ENCODE results near the gene MYL10.
"Not testable (repeated sequence)": the region's sequence is repeated elsewhere in the genome, so short reads cannot be mapped to it uniquely, and the experiment has no call there.

The MYL10 gene

GRCh38 chr7:101620395-101620794 is 8.7 kb downstream of the MYL10 start:
- no peak for DNase-seq (ENCODE audit: low read depth in 2 of 3, low spot score in 1 of 3)

- DNase-seq (ENCODE audit: low read depth in 2 of 3, low spot score in 1 of 3): no peak
These were observed 10.2 kb downstream of the MYL10 start for GRCh38 chr7:101618916-101619315.

- DNase-seq (ENCODE audit: low read depth in 2 of 3, low spot score in 1 of 3): no peak
These were observed 10.8 kb downstream of the MYL10 start for GRCh38 chr7:101618207-101618839.

GRCh38 chr7:101617451-101618206 is 11.5 kb downstream of the MYL10 start:
- DNase-seq (ENCODE audit: low read depth in 2 of 3, low spot score in 1 of 3): no peak

- DNase-seq (ENCODE audit: low read depth in 2 of 3, low spot score in 1 of 3): no peak
These were observed 13.7 kb downstream of the MYL10 start for GRCh38 chr7:101615446-101615845.

GRCh38 chr7:101614939-101615302 is 14.2 kb downstream of the MYL10 start:
- DNase-seq (ENCODE audit: low read depth in 2 of 3, low spot score in 1 of 3): no peak

GRCh38 chr7:101614098-101614938 is 14.8 kb downstream of the MYL10 start:
- DNase-seq (ENCODE audit: low read depth in 2 of 3, low spot score in 1 of 3): no peak

GRCh38 chr7:101612885-101613515 is 16.1 kb downstream of the MYL10 start:
- no peak for DNase-seq (ENCODE audit: low read depth in 2 of 3, low spot score in 1 of 3)

GRCh38 chr7:101608772-101609713 is 20.1 kb downstream of the MYL10 start:
- DNase-seq (ENCODE audit: low read depth in 2 of 3, low spot score in 1 of 3): no peak

- no peak for DNase-seq (ENCODE audit: low read depth in 2 of 3, low spot score in 1 of 3)
These were observed 22.6 kb downstream of the MYL10 start for GRCh38 chr7:101606498-101606923.

- no peak for DNase-seq (ENCODE audit: low read depth in 2 of 3, low spot score in 1 of 3)
These were observed 23.2 kb downstream of the MYL10 start for GRCh38 chr7:101605611-101606497.

GRCh38 chr7:101604934-101605332 is 24.2 kb downstream of the MYL10 start:
- DNase-seq (ENCODE audit: low read depth in 2 of 3, low spot score in 1 of 3): not testable (repeated sequence)

- no peak for DNase-seq (ENCODE audit: low read depth in 2 of 3, low spot score in 1 of 3)
These were observed 24.7 kb downstream of the MYL10 start for GRCh38 chr7:101604331-101604933.

- peak; percentile 48 to 72 (median 65) for DNase-seq (ENCODE audit: low read depth in 2 of 3, low spot score in 1 of 3)
These were observed 26.4 kb downstream of the MYL10 start for GRCh38 chr7:101602484-101603241.

- no peak for DNase-seq (ENCODE audit: low read depth in 2 of 3, low spot score in 1 of 3)
These were observed 27.0 kb downstream of the MYL10 start for GRCh38 chr7:101602082-101602481.

GRCh38 chr7:101599787-101600186 is 29.3 kb downstream of the MYL10 start:
- DNase-seq (ENCODE audit: low read depth in 2 of 3, low spot score in 1 of 3): no peak

- no peak for DNase-seq (ENCODE audit: low read depth in 2 of 3, low spot score in 1 of 3)
These were observed 29.9 kb downstream of the MYL10 start for GRCh38 chr7:101598986-101599771.

Data from stimulated activated CD4-positive, alpha-beta T cell treated with anti-CD3 and anti-CD28 coated beads, Interleukin-12 subunit alpha, Interleukin-12 subunit beta, amount 100 ng/mL, for 48 hours (primary cell).